Right cardiac atrium (tissue), 5 donors: ENCODE measurements around the gene SLC66A1. TPM values are rescaled to one million over a fixed set of nuclear protein-coding genes. Genes with fewer than 3 reads are reported as not detected.
"Not testable (repeated sequence)": the region's sequence is repeated elsewhere in the genome, so short reads cannot be mapped to it uniquely, and the experiment has no call there.

Experiments used
- ATAC-seq, 2 donors: fragments of 200-7000 bp; cut with Tn5 transposase; one replicate each; pipeline versions ENCODE4 v1.8.0 to v1.9.1; 2020; ENCODE audit warnings: moderate library complexity in 2 of 2, mild to moderate bottlenecking in 1 of 2
- DNase-seq, 3 donors: peaks; one replicate each; pipeline ENCODE4 v3.0.0-alpha.2; 2020
- H3K27ac ChIP-seq: one replicate; pipeline ENCODE4 v1.5.1; 2013; ENCODE audit warnings: mild to moderate bottlenecking, low read length, control low read depth, moderate library complexity
- H3K27me3 ChIP-seq: one replicate; pipeline ENCODE4 v1.6.1; 2013; ENCODE audit not compliant: control insufficient read depth, insufficient read depth
- H3K4me1 ChIP-seq: one replicate; pipeline ENCODE4 v1.6.1; 2013; ENCODE audit warnings: low read length; ENCODE audit not compliant: control insufficient read depth, insufficient read depth
- H3K4me3 ChIP-seq: one replicate; pipeline ENCODE4 v1.5.1; 2013; ENCODE audit warnings: low read length, control low read depth
- H3K9me3 ChIP-seq: one replicate; pipeline ENCODE4 v1.6.1; 2013; ENCODE audit warnings: low read length; ENCODE audit not compliant: control insufficient read depth
- WGBS: extraction: QIAGEN DNeasy Blood & Tissue Kit; methylation state at CpG from one replicate; pipeline ENCODE4 v1.1.7; 2013; 5-methylcytosine and 5-hydroxymethylcytosine counted together
- intact Hi-C, 4 donors: fragments of 100-400 bp; cut with DNase I; formaldehyde crosslinking; loops; one replicate each; pipeline versions ENCODE4 v1.11.0 to v1.14.0; 2022 to 2023
- long read RNA-seq, 4 donors: library from polyadenylated mRNA; unstranded; transcript quantifications; one replicate each; pipeline ENCODE4 v2.0.0, GENCODE V29; 2020 to 2021
- polyA plus RNA-seq: library from polyadenylated mRNA; stranded (reverse); fragments of 200-250 nt; gene quantifications from one replicate; pipeline ENCODE4 v1.2.3, GENCODE V29; 2013
- total RNA-seq, 4 donors: library from RNA; stranded (reverse); fragmentation: NEBNext Ultra II Directional; extraction: Animal tissue kit (Norgen Biotek cat#: 25700); gene quantifications; one replicate each; pipeline ENCODE4 v1.2.1, GENCODE V29; 2021
- donor health status: healthy with polysubstance abuse.
- donor health status: DM: no; HTN: yes; CAD: no.
- donor health status: DM: no; HTN: no; CAD: no.
- donor health status: DM: no; HTN: yes; CAD: no; lungs with severe emphysema.
- donor health status: DM: yes; HTN: yes; CAD: no.

Gene SLC66A1, protein sequence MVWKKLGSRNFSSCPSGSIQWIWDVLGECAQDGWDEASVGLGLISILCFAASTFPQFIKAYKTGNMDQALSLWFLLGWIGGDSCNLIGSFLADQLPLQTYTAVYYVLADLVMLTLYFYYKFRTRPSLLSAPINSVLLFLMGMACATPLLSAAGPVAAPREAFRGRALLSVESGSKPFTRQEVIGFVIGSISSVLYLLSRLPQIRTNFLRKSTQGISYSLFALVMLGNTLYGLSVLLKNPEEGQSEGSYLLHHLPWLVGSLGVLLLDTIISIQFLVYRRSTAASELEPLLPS
- total RNA-seq (1 to 10 TPM; 6.6 to 7.3 (median 7.2) TPM), polyA plus RNA-seq (9.2 TPM)
- long read RNA-seq, donor 1, transcript PQLC2-202 (9 exons, 1,805 nt): major isoform, 6 of 26 reads
- long read RNA-seq, donor 1, partial matches to known transcripts: 8 of 26 reads
- long read RNA-seq, donor 1, other reads (novel, unspliced or antisense): 8 of 26 reads
- long read RNA-seq, donor 2, partial matches to known transcripts: 0 of 4 reads
- long read RNA-seq, donor 2, other reads (novel, unspliced or antisense): 2 of 4 reads
- long read RNA-seq, donor 3, transcript PQLC2-202 (9 exons, 1,805 nt): major isoform, 13 of 45 reads
- long read RNA-seq, donor 3, transcript PQLC2-201 (8 exons, 2,153 nt): minor isoform, 7 of 45 reads
- long read RNA-seq, donor 3, partial matches to known transcripts: 3 of 45 reads
- long read RNA-seq, donor 3, other reads (novel, unspliced or antisense): 20 of 45 reads
- long read RNA-seq, donor 4, partial matches to known transcripts: 1 of 12 reads
- long read RNA-seq, donor 4, other reads (novel, unspliced or antisense): 5 of 12 reads

GRCh38 chr1:19311931-19312781 lies at the start of gene SLC66A1, which contains the start of gene AKR7A2:
TSS of gene SLC66A1 (plus strand) at chr1:19312326. CDS start at chr1:19317678, 5,352 bp downstream.
TSS of gene AKR7A2 (minus strand) at chr1:19312144. CDS start at chr1:19312124, 20 bp downstream.
- no peaks in the 10 kb centered on the region for H3K27me3 ChIP-seq
- under 1% methylated on average over 105 of the region's 105 CpGs for WGBS
- H3K9me3 ChIP-seq: no peaks in the 10 kb centered on the region
- H3K27ac ChIP-seq: peak within 1 kb of the TSS; percentile 69
- peak within 1 kb of the TSS; percentile 65 for H3K4me3 ChIP-seq
- H3K4me1 ChIP-seq: no peaks in the 10 kb centered on the region
- intact Hi-C loops: no loop called here
- peak; percentile 95 to 97 for ATAC-seq
- peak; percentile 93 to 98 (median 97) for DNase-seq

GRCh38 chr1:19262744-19263143 lies 49.4 kb upstream of the SLC66A1 start:
- WGBS: 91% methylated on average over 5 of the region's 5 CpGs
- intact Hi-C loops: no loop called here
- no peak overlapping the region for H3K27ac ChIP-seq

DNA sequence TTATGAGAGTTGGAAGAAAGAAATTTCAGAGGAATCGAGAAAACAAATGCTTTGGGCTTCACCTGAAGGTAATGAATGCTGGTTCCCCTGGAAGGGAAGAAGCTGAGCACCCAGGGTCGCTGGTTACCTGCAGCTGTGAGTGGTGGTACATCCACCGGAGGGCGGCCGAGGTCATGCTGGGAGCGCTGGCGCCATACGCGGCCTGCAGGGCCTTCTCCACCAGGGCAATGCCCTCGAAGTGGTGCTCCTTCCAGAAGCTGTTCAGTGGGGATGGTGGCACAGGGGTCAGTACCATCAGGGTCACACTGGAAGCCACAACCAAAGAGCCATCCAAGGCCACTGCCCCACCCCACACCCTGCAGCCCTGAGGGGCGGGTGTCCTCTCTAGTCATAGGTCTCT lies 43.7 kb upstream of the SLC66A1 start:
- Histone ChIP-seq H3K4me1 (no peaks in the 10 kb centered on the region), H3K27me3 (no peaks in the 10 kb centered on the region), H3K9me3 (no peaks in the 10 kb centered on the region), H3K4me3 (no peak overlapping the region), H3K27ac (no peak overlapping the region)
- ATAC-seq (no peak), DNase-seq (no peak)
- intact Hi-C loops: no loop called here
- 85% methylated on average over 11 of the region's 11 CpGs for WGBS

More at GRCh38 chr1:19262744-19263143, 49.4 kb upstream of the SLC66A1 start:
- Histone ChIP-seq H3K4me1 (no peaks in the 10 kb centered on the region), H3K9me3 (no peaks in the 10 kb centered on the region), H3K4me3 (no peak overlapping the region), H3K27me3 (no peaks in the 10 kb centered on the region)
- DNase-seq: no peak
- ATAC-seq: no peak

DNA sequence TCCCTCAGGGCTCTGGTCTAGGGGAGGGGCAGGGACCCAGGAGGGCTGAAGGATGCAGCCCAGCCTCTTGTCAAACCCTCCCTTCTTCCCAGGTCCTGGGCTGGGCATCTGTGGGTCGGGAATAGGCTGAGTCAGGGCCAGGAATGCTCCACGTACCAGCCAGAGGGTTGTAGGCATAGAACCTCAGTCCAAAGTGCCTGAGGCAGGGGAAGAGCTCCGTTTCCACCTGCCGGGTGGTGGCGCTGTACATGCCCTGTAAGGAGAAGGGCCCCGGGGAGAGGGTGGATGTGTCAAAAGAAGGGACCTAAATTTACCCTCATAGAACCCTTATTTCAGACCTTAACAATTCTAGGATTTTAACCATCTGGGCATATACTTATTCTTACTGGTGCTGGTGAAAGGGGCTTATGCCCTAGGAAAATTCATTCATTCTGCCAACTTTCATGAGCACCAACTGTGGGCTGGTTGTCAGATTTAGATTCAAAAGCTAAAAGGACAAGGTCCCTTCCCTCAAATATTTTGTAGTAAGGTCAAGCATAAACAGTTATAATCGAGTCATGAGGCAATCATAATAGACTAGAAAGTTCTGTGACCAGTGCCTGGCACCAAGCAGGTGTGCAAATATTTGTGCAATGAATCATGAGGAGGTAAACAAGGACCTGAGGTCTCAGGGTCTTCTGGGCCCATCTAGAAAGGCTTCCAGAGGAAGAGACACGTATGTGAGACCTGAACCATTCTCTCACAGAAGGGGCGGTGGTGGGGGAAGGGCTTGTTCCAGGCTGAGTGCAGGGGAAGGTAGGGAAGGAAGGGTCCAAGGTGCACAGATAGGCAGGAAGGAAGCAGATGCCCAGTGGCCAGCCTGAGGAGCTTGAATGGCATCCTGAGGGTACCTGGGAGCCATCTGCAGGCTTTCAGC lies 42.4 kb upstream of the SLC66A1 start:
- H3K9me3 ChIP-seq, H3K4me3 ChIP-seq, intact Hi-C loops, ATAC-seq, H3K27ac ChIP-seq, H3K4me1 ChIP-seq, DNase-seq, H3K27me3 ChIP-seq: not testable (repeated sequence)
- WGBS: 42% methylated on average over 7 of the region's 9 CpGs

DNA sequence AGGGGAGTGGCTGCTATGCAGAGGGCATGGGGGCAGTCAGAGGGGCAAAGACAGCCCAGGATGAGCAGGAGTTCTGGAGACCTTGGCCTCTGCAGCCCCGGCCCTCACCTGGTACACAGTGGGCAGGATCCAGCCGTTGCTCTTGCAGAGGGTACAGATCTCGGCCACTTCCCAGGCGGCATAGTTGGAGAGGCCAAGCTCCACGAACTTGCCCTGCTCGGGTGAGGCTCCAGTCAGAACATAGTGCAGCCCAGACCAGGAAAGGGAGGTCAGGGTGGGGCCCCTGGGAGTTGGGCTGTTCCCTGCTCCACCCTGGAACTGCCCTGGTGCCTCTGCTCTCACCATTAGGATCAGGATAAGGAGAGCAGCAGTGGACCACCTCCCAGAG lies 41.8 kb upstream of the SLC66A1 start:
- H3K4me3 ChIP-seq, intact Hi-C loops, H3K4me1 ChIP-seq, H3K27ac ChIP-seq, H3K27me3 ChIP-seq, H3K9me3 ChIP-seq, DNase-seq: not testable (repeated sequence)
- WGBS: 85% methylated on average over 6 of the region's 6 CpGs
- peak in 1 of 2 donors; percentile 36 for ATAC-seq

GRCh38 chr1:19272064-19272463 lies 40.1 kb upstream of the SLC66A1 start:
- Histone ChIP-seq H3K27ac (no peak overlapping the region), H3K27me3 (no peaks in the 10 kb centered on the region), H3K4me3 (no peak overlapping the region), H3K9me3 (no peaks in the 10 kb centered on the region), H3K4me1 (no peaks in the 10 kb centered on the region)
- DNase-seq (no peak), ATAC-seq (no peak)
- intact Hi-C loops: no loop called here

DNA sequence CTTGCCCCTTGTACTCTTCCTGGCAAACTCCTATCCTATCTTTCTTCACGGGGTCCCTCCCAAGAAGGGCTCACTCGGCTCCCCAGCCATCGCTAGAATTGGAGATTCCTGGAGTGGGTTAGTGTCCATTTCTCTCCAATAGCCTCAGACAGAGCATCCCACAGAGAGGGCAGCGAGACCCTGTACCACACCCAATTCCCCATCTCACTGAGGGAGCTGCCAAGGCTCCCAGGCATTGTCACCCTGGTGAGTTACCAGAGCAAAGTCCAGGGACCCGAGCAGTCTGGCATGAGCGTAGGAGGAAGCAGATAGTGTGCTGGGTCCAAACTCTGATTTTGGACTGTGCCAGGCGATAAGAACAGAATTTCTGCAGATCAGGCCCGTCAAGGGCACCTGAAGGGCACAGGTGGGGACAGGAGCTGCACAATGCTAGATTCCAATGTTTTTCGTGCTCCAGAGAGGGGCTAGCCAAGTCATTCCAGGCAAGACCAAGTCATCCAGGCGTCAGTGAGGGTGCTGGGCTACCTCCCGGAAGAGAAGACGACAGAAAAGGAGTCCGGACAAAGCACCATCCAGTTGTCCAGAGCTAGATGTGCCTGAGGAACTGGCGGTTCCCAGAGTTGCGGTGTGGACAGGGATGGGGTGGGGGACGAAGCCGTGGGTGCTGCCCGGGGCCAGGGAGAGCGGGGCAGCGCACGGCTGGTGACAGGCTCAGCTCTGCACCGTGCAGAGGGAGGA lies 38.9 kb upstream of the SLC66A1 start:
- DNase-seq (no peak), ATAC-seq (peak in 1 of 2 donors; percentile 41)
- Histone ChIP-seq H3K9me3 (no peaks in the 10 kb centered on the region), H3K4me3 (no peak overlapping the region), H3K4me1 (no peaks in the 10 kb centered on the region), H3K27me3 (no peaks in the 10 kb centered on the region), H3K27ac (no peak overlapping the region)
- intact Hi-C loops: no loop called here
- WGBS: 85% methylated on average over 22 of the region's 22 CpGs

DNA sequence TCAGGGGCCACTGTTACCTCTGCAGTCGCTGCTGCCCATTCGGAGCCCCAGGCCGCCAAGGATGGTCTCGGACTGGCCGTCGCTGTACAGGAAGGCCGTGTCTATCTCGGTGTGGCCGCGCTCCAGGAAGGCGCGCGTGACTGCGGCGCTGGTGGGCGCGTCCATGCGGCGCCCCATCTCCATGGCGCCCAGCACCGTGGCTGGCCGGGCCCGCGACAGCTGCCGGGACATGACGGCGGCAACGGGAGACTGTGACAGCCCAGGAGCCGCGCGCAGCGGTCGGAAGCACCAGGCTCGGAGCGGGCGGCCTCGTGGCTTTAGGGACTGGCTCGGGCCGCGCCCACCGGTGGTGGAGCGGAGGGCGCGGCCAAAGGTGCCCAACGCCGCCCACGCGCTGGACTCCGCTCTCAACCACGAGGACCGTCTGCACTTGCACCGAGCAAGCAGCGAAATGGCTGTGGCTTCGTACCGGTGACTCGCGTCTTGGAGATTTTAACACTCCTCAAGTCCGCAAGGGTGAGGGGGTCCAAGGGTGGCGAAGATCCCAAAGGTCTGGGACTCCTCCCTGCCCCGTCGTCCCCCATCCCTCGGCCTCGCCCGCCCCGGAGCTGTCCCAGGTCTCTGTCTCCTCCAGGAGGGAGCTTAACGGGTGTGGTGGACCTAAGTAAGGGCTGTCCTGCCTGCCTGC lies 38.1 kb upstream of the SLC66A1 start:
- DNase-seq, H3K4me3 ChIP-seq, H3K27ac ChIP-seq, H3K9me3 ChIP-seq, intact Hi-C loops, H3K27me3 ChIP-seq, H3K4me1 ChIP-seq: not testable (repeated sequence)
- WGBS: 17% methylated on average over 56 of the region's 66 CpGs
- ATAC-seq: peak; percentile 68 to 70

GRCh38 chr1:19274636-19275035 lies 37.5 kb upstream of the SLC66A1 start:
- Histone ChIP-seq H3K27me3 (no peaks in the 10 kb centered on the region), H3K4me3 (no peak overlapping the region), H3K4me1 (no peaks in the 10 kb centered on the region), H3K27ac (no peak overlapping the region), H3K9me3 (no peaks in the 10 kb centered on the region)
- ATAC-seq (no peak), DNase-seq (no peak)
- WGBS: 95% methylated on average over 5 of the region's 5 CpGs
- intact Hi-C loops: no loop called here
